GM21717 (cell line): ENCODE measurements around the gene MT1E.
A peak's percentile ranks its signal among the peaks of the same experiment; 100 is the strongest.
"Not testable (repeated sequence)": the region's sequence is repeated elsewhere in the genome, so short reads cannot be mapped to it uniquely, and the experiment has no call there.

Experiments
- ATAC-seq: cut with Tn5 transposase; IDR thresholded peaks from one replicate; pipeline ENCODE4 v1.9.1; 2021; ENCODE audit warnings: mild to moderate bottlenecking, moderate library complexity; ENCODE audit not compliant: unreplicated experiment

MT1E gene

GRCh38 chr16:56606476-56607108 is 19.0 kb upstream of the MT1E start:
- ATAC-seq, result no peak

- ATAC-seq, result no peak
Measured at GRCh38 chr16:56607109-56607618, 18.4 kb upstream of the MT1E start.

- no peak for ATAC-seq
Measured at GRCh38 chr16:56607675-56608042, 17.9 kb upstream of the MT1E start.

GRCh38 chr16:56608043-56608875 is 17.3 kb upstream of the MT1E start, which contains the start of gene MT2A:
Gene MT2A, plus strand, starts transcription at chr16:56608584. Its CDS starts 72 bp downstream, at chr16:56608656.
- ATAC-seq, result peak; percentile 82

GRCh38 chr16:56608876-56609462 is 16.6 kb upstream of the MT1E start:
- no peak for ATAC-seq

GRCh38 chr16:56609463-56609921 is 16.1 kb upstream of the MT1E start:
- ATAC-seq, result peak; percentile 41

GRCh38 chr16:56610017-56610608 is 15.5 kb upstream of the MT1E start:
- no peak for ATAC-seq

- no peak for ATAC-seq
Measured at GRCh38 chr16:56610609-56611111, 14.9 kb upstream of the MT1E start.

GRCh38 chr16:56611281-56611833 is 14.2 kb upstream of the MT1E start:
- ATAC-seq, result no peak

GRCh38 chr16:56613706-56614105 is 11.9 kb upstream of the MT1E start:
- ATAC-seq, result no peak

GRCh38 chr16:56614549-56614991 is 11.0 kb upstream of the MT1E start:
- ATAC-seq, result no peak

- ATAC-seq, result no peak
Measured at GRCh38 chr16:56615353-56615752, 10.2 kb upstream of the MT1E start.

GRCh38 chr16:56616608-56617211 is 8.9 kb upstream of the MT1E start:
- ATAC-seq, result no peak

GRCh38 chr16:56617212-56618085 is 8.1 kb upstream of the MT1E start:
- no peak for ATAC-seq

- no peak for ATAC-seq
Measured at GRCh38 chr16:56618138-56618537, 7.4 kb upstream of the MT1E start.

GRCh38 chr16:56620339-56620897 is 5.2 kb upstream of the MT1E start:
- no peak for ATAC-seq

GRCh38 chr16:56621665-56622445 is 3.7 kb upstream of the MT1E start:
- ATAC-seq, result not testable (repeated sequence)

- not testable (repeated sequence) for ATAC-seq
Measured at GRCh38 chr16:56623184-56623583, 2.4 kb upstream of the MT1E start.
